Measurements from ENCODE around the gene ATAD3C. TPM values are rescaled to one million over a fixed set of nuclear protein-coding genes. Genes with fewer than 3 reads are reported as not detected.
"Not testable (repeated sequence)": the region's sequence is repeated elsewhere in the genome, so short reads cannot be mapped to it uniquely, and the experiment has no call there.

The ATAD3C gene
- total and polyA plus RNA-seq, 2 of the 8 experiments (the other 6 are each of a cell fraction or from before 2014, with no cell fraction given), result 2.0 to 2.7 TPM

DNA sequence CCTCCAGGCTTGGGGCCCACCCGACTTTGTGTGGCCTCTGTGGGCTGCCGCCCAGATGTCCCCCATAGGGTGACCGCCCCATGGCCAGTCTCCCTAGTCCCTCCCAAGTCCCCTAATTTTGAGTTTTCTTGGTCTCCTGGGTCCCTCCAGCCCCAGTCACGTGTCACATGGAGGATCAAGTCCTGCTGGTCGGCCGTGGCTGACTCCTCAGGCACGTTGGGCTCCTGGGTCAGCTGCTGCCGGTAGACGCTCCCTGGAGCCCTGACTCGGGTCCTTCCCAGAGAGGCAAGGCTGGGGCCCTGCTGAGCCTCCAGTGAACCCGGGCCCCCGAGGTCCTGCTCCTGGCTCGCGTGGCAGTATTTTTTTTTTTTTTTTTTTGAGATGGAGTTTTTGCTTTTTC, 10.2 kb downstream of the ATAD3C start:
- H2AK5ac ChIP-seq (ENCODE audit: low read depth, low read length); H3K9me3 ChIP-seq (ENCODE audit: insufficient read depth in 2 of 2, low read depth in 1 of 2, low read length in 1 of 2); H4K5ac ChIP-seq (ENCODE audit: insufficient read length, low read depth, low read length); H3K18ac ChIP-seq (ENCODE audit: extremely low read depth, low read length); FAIRE-seq; H3K4me1 ChIP-seq (replicated peaks in 1 of 4; ENCODE audit: control insufficient read depth in 3 of 4, insufficient read depth in 4 of 4, low read length in 3 of 4); H3K23ac ChIP-seq (ENCODE audit: insufficient read length); H3K56ac ChIP-seq (replicated peaks; ENCODE audit: insufficient read length, low read depth, low read length); H4K20me1 ChIP-seq (replicated peaks in 1 of 2; ENCODE audit: control insufficient read depth in 1 of 2, insufficient read depth in 2 of 2, low read length in 2 of 2); H3K4me2 ChIP-seq (ENCODE audit: insufficient read depth in 1 of 2, low read depth in 2 of 2, low read length in 2 of 2); H3K14ac ChIP-seq (ENCODE audit: insufficient read length); H3K9ac ChIP-seq (replicated peaks in 1 of 4; ENCODE audit: extremely low read depth in 1 of 4, low read depth in 3 of 4, low read length in 3 of 4); DNase-seq (ENCODE audit: low read depth in 1 of 2, low spot score in 2 of 2); H3K79me1 ChIP-seq (ENCODE audit: low read depth, low read length); H3K27ac ChIP-seq (ENCODE audit: low read depth, low read length); POLR2A ChIA-PET (ENCODE audit: partially characterized antibody); H3K23me2 ChIP-seq (ENCODE audit: low read depth, low read length); H4K8ac ChIP-seq (ENCODE audit: extremely low read depth, insufficient read depth, low read length); H2BK20ac ChIP-seq (ENCODE audit: low read length); H3K79me2 ChIP-seq (ENCODE audit: control insufficient read depth in 1 of 2, insufficient read depth in 2 of 2, low read length in 2 of 2); H3K27me3 ChIP-seq (replicated peaks in 1 of 4; ENCODE audit: control insufficient read depth in 3 of 4, extremely low read depth in 1 of 4, insufficient read depth in 3 of 4, low read length in 3 of 4); H2BK120ac ChIP-seq (replicated peaks; ENCODE audit: low read depth, low read length); H4K91ac ChIP-seq (replicated peaks; ENCODE audit: insufficient read length, low read length); H2BK12ac ChIP-seq (ENCODE audit: low read depth, low read length); H3K4me3 ChIP-seq (ENCODE audit: extremely low read depth in 1 of 4, insufficient read depth in 2 of 4, low read depth in 3 of 4, low read length in 4 of 4); H2AFZ ChIP-seq (ENCODE audit: low read length); H3K36me3 ChIP-seq (ENCODE audit: control insufficient read depth in 2 of 4, insufficient read depth in 4 of 4, low read length in 3 of 4); H2BK5ac ChIP-seq (ENCODE audit: low read depth, low read length); H2BK15ac ChIP-seq (ENCODE audit: low read length); H3K4ac ChIP-seq (replicated peaks; ENCODE audit: insufficient read length, low read depth, low read length): not testable (repeated sequence)
- 97% methylated on average over 12 of the region's 14 CpGs; no CpG with 5 or more reads in 1 of the 2 experiments for WGBS, 2 experiments (ENCODE audit: extremely low coverage in 1 of 2, insufficient coverage in 1 of 2, insufficient read length in 1 of 2, insufficient replicate concordance in 2 of 2, low coverage in 1 of 2, low lambda C conversion rate in 2 of 2, missing lambda C conversion rate in 1 of 2)
- CTCF ChIA-PET (ENCODE audit: partially characterized antibody), result interaction anchor here (0.6 kb wide), 1 partner anchor 84 kb away, joined by 3 read pairs; no protein-coding TSS in a partner anchor

Data from H1 (cell line).